ENCODE data around the gene CDKN1A. TPM values are rescaled to one million over a fixed set of nuclear protein-coding genes. Genes with fewer than 3 reads are reported as not detected.

Gene CDKN1A
- total RNA-seq (2014; rRNA removed; shearing (Covaris generic)) (469 and 549 TPM in 2 replicates), polyA plus RNA-seq (2016; fragmentation: Nextera tagmentation; extraction: Ambion mirVana) (813 and 856 TPM in 2 replicates)

DNA sequence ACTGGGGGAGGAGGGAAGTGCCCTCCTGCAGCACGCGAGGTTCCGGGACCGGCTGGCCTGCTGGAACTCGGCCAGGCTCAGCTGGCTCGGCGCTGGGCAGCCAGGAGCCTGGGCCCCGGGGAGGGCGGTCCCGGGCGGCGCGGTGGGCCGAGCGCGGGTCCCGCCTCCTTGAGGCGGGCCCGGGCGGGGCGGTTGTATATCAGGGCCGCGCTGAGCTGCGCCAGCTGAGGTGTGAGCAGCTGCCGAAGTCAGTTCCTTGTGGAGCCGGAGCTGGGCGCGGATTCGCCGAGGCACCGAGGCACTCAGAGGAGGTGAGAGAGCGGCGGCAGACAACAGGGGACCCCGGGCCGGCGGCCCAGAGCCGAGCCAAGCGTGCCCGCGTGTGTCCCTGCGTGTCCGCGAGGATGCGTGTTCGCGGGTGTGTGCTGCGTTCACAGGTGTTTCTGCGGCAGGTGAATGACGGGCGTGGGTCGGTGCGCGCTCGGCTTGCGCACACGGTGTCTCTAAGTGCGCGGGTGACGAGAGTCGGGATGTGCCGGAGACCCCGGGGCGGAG lies at the start of gene CDKN1A:
CDKN1A (plus strand) TSS at position 227 of the 555 bp plus-strand sequence. CDS start 5,388 bp downstream, outside the sequence.
- H3K79me2 ChIP-seq (ENCODE audit: insufficient read depth), result peaks cover 46% of the 10 kb centered on the region

DNA sequence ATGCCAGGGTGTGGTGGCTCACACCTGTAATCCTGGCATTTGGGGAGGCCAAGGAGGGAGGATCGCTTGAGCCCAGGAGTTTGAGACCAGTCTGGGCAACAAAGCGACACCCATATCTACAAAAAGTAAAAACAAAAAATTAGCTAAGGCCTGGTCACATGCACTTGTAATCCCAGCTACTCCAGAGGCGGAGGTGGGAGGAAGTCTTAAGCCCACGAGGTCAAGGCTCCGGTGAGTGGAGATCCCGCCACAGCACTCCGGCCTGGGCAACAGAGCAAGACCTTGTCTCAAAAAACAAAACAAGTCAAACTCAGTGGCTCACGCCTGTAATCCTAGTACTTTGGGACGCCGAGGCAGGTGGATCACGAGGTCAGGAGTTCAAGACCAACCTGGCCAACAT lies 48.7 kb upstream of the CDKN1A start:
- 92 to 97% methylated on average over 11 of the region's 11 CpGs for WGBS, 2 experiments (ENCODE audit: low coverage in 1 of 2, low lambda C conversion rate in 2 of 2, missing lambda C conversion rate in 2 of 2)
- H3K9me2 ChIP-seq (ENCODE audit: insufficient read depth), result no peaks in the 10 kb centered on the region
- H3K79me2 ChIP-seq (ENCODE audit: insufficient read depth), result no peaks in the 10 kb centered on the region
- no peak overlapping the region for H3K4me3 ChIP-seq
- H3K27ac ChIP-seq, result no peak overlapping the region
- H3K9ac ChIP-seq, result no peak overlapping the region
- H3F3A ChIP-seq (ENCODE audit: insufficient read depth), result peaks cover 5% of the 10 kb centered on the region
- H3K4me2 ChIP-seq (ENCODE audit: unreplicated experiment), result no peak overlapping the region
- no peaks in the 10 kb centered on the region for H4K20me1 ChIP-seq (ENCODE audit: insufficient read depth)
- no peak overlapping the region for H2AFZ ChIP-seq
- DNase-seq, result no peak
- H3K9me3 ChIP-seq (ENCODE audit: low read depth), result no peaks in the 10 kb centered on the region
- peaks cover 8% of the 10 kb centered on the region for H3K4me1 ChIP-seq (ENCODE audit: insufficient read depth)
- no peaks in the 10 kb centered on the region for H3K27me3 ChIP-seq (replicated peaks; ENCODE audit: insufficient read depth)
- H3K36me3 ChIP-seq (ENCODE audit: low read depth), result no peaks in the 10 kb centered on the region
- TF ChIP-seq EZH2 (IDR thresholded peaks at IDR 0.05; ENCODE audit: insufficient read depth, poor library complexity, severe bottlenecking) (no peak), EZH2phosphoT487 (IDR thresholded peaks at IDR 0.05; ENCODE audit: insufficient read depth, low read depth) (no peak)
- in situ Hi-C loops (cut with MboI), result no loop called here

More for the DNA sequence above, at the start of gene CDKN1A:
- Histone ChIP-seq H3K27me3 (replicated peaks; ENCODE audit: insufficient read depth) (no peaks in the 10 kb centered on the region), H3K36me3 (ENCODE audit: low read depth) (peaks cover 17% of the 10 kb centered on the region), H3K9ac (peak within 1 kb of the TSS; percentile 98), H3K4me1 (ENCODE audit: insufficient read depth) (peaks cover 52% of the 10 kb centered on the region), H3F3A (ENCODE audit: insufficient read depth) (peaks cover 53% of the 10 kb centered on the region), H3K4me3 (peak within 1 kb of the TSS; percentile 94), H3K4me2 (ENCODE audit: unreplicated experiment) (peak within 1 kb of the TSS; percentile 83), H3K27ac (peak within 1 kb of the TSS; percentile 96), H4K20me1 (ENCODE audit: insufficient read depth) (peaks cover 24% of the 10 kb centered on the region; the same call in 1 of the 2 replicates), H2AFZ (peak within 1 kb of the TSS; percentile 54; the same call in 1 of the 2 replicates), H3K9me2 (ENCODE audit: insufficient read depth) (no peaks in the 10 kb centered on the region), H3K9me3 (ENCODE audit: low read depth) (no peaks in the 10 kb centered on the region)
- in situ Hi-C loops (cut with MboI), result no loop called here
- WGBS, 2 experiments (ENCODE audit: low coverage in 1 of 2, low lambda C conversion rate in 2 of 2, missing lambda C conversion rate in 2 of 2), result 1% methylated on average over 39 to 59 of the region's 63 CpGs
- TF ChIP-seq EZH2 (IDR thresholded peaks at IDR 0.05; ENCODE audit: insufficient read depth, poor library complexity, severe bottlenecking) (no peak), EZH2phosphoT487 (IDR thresholded peaks at IDR 0.05; ENCODE audit: insufficient read depth, low read depth) (no peak)
- DNase-seq, result peak; percentile 97

DNA sequence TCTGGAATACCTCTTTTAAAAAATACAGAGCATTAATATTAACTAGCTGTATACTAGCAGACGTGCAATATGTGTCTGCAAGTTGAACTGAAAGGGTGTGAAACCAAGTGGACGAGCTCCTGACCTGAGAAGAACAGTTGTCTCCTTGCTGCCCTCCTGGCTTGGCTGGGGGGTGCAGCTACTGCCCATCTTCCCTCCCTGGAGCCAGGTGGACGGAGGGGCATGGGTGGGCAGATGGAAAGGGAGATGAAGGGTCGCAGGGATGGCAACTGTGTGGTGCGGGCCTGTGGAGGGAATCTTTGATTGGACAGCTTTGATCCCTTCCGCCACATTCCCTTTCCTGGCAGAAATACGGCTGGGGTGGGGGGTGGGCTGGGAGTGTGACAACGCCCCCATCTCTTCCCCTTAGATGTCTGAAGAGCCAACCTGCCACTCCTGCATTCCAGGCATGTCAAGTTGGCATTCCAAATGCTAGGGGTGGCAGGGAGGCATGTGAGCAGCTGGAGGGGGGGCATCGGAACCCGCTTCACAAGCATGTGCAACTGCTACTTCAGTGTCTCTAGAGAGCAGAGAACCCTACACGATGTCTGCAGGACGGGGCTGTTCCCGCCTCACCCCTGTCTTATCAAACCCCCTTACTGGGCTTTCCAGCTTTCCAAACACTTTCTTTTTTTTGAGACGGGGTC lies 47.0 kb upstream of the CDKN1A start:
- TF ChIP-seq EZH2 (IDR thresholded peaks at IDR 0.05; ENCODE audit: insufficient read depth, poor library complexity, severe bottlenecking) (no peak), EZH2phosphoT487 (IDR thresholded peaks at IDR 0.05; ENCODE audit: insufficient read depth, low read depth) (no peak)
- Histone ChIP-seq H2AFZ (no peak overlapping the region), H3K4me2 (ENCODE audit: unreplicated experiment) (no peak overlapping the region), H3K27me3 (replicated peaks; ENCODE audit: insufficient read depth) (no peaks in the 10 kb centered on the region), H3K36me3 (ENCODE audit: low read depth) (no peaks in the 10 kb centered on the region), H3K9me3 (ENCODE audit: low read depth) (no peaks in the 10 kb centered on the region), H3F3A (ENCODE audit: insufficient read depth) (no peaks in the 10 kb centered on the region), H3K9me2 (ENCODE audit: insufficient read depth) (no peaks in the 10 kb centered on the region), H3K27ac (no peak overlapping the region), H3K9ac (no peak overlapping the region), H3K4me3 (no peak overlapping the region), H4K20me1 (ENCODE audit: insufficient read depth) (no peaks in the 10 kb centered on the region), H3K4me1 (ENCODE audit: insufficient read depth) (no peaks in the 10 kb centered on the region), H3K79me2 (ENCODE audit: insufficient read depth) (no peaks in the 10 kb centered on the region)
- no peak for DNase-seq
- in situ Hi-C loops (cut with MboI), result no loop called here
- WGBS, 2 experiments (ENCODE audit: low coverage in 1 of 2, low lambda C conversion rate in 2 of 2, missing lambda C conversion rate in 2 of 2), result 90 to 93% methylated on average over 14 of the region's 14 CpGs

DNA sequence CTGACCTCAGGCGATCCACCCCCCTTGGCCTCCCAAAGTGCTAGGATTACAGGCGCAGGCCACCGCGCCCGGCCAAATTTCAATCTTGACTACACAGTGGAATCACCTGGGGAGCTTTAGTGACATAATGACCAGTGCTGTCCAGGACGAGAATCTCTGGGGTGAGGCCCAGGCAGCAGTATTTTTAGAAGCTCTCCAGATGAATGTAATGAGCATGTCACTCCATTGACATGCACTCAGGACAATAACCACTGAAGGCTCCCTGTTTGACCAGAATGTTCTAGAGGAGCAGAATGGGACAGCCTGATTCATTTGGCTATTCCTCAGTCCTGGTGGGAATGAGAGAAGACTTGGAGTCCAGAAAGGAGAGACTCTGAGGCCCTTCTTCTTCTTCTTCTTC lies 45.1 kb upstream of the CDKN1A start:
- H3K4me3 ChIP-seq, result no peak overlapping the region
- TF ChIP-seq EZH2phosphoT487 (IDR thresholded peaks at IDR 0.05; ENCODE audit: insufficient read depth, low read depth), result no peak
- TF ChIP-seq EZH2 (IDR thresholded peaks at IDR 0.05; ENCODE audit: insufficient read depth, poor library complexity, severe bottlenecking), result no peak
- DNase-seq, result no peak
- H3K9me2 ChIP-seq (ENCODE audit: insufficient read depth), result no peaks in the 10 kb centered on the region
- H3K79me2 ChIP-seq (ENCODE audit: insufficient read depth), result no peaks in the 10 kb centered on the region
- in situ Hi-C loops (cut with MboI), result no loop called here
- H3F3A ChIP-seq (ENCODE audit: insufficient read depth), result no peaks in the 10 kb centered on the region
- 94 to 96% methylated on average over 6 of the region's 6 CpGs for WGBS, 2 experiments (ENCODE audit: low coverage in 1 of 2, low lambda C conversion rate in 2 of 2, missing lambda C conversion rate in 2 of 2)
- H3K4me1 ChIP-seq (ENCODE audit: insufficient read depth), result no peaks in the 10 kb centered on the region
- H2AFZ ChIP-seq, result no peak overlapping the region
- H3K36me3 ChIP-seq (ENCODE audit: low read depth), result no peaks in the 10 kb centered on the region
- no peaks in the 10 kb centered on the region for H3K9me3 ChIP-seq (ENCODE audit: low read depth)
- no peaks in the 10 kb centered on the region for H4K20me1 ChIP-seq (ENCODE audit: insufficient read depth)
- H3K4me2 ChIP-seq (ENCODE audit: unreplicated experiment), result no peak overlapping the region
- H3K27ac ChIP-seq, result no peak overlapping the region
- H3K9ac ChIP-seq, result no peak overlapping the region
- no peaks in the 10 kb centered on the region for H3K27me3 ChIP-seq (replicated peaks; ENCODE audit: insufficient read depth)

Data from GM23248 (cell line).